Right ventricle myocardium inferior (tissue), 1 donor: ENCODE results near the gene CCNG1. TPM values are rescaled to one million over a fixed set of nuclear protein-coding genes. Genes with fewer than 3 reads are reported as not detected.
"Not testable (repeated sequence)": the region's sequence is repeated elsewhere in the genome, so short reads cannot be mapped to it uniquely, and the experiment has no call there.

Experiments used
- ATAC-seq: fragments of 200-7000 bp; cut with Tn5 transposase; one replicate; pipeline ENCODE4 v1.9.1; 2020; ENCODE audit warnings: mild to moderate bottlenecking, moderate library complexity
- DNase-seq: peaks from one replicate; pipeline ENCODE4 v3.0.0; 2021; ENCODE audit errors: missing footprints
- intact Hi-C: fragments of 100-400 bp; cut with DNase I; formaldehyde crosslinking; loops from one replicate; pipeline ENCODE4 v1.11.0; 2022
- long read RNA-seq: library from polyadenylated mRNA; unstranded; transcript quantifications from one replicate; pipeline ENCODE4 v2.0.0, GENCODE V29; 2021
- total RNA-seq: library from RNA; stranded (reverse); fragmentation: NEBNext Ultra II Directional; extraction: Animal tissue kit (Norgen Biotek cat#: 25700); gene quantifications from one replicate; pipeline ENCODE4 v1.2.1, GENCODE V29; 2021
- donor health status: DM: no; HTN: yes; CAD: no; lungs with severe emphysema.

The CCNG1 gene
- 94.2 TPM for total RNA-seq
- long read RNA-seq, transcript CCNG1-201 (7 exons, 2,458 nt) = major isoform, 72 of 112 reads
- long read RNA-seq, transcript CCNG1-202 (8 exons, 2,366 nt) = minor isoform, 33 of 112 reads
- long read RNA-seq, partial matches to known transcripts = 3 of 112 reads
- long read RNA-seq, other reads (novel, unspliced or antisense) = 4 of 112 reads

DNA sequence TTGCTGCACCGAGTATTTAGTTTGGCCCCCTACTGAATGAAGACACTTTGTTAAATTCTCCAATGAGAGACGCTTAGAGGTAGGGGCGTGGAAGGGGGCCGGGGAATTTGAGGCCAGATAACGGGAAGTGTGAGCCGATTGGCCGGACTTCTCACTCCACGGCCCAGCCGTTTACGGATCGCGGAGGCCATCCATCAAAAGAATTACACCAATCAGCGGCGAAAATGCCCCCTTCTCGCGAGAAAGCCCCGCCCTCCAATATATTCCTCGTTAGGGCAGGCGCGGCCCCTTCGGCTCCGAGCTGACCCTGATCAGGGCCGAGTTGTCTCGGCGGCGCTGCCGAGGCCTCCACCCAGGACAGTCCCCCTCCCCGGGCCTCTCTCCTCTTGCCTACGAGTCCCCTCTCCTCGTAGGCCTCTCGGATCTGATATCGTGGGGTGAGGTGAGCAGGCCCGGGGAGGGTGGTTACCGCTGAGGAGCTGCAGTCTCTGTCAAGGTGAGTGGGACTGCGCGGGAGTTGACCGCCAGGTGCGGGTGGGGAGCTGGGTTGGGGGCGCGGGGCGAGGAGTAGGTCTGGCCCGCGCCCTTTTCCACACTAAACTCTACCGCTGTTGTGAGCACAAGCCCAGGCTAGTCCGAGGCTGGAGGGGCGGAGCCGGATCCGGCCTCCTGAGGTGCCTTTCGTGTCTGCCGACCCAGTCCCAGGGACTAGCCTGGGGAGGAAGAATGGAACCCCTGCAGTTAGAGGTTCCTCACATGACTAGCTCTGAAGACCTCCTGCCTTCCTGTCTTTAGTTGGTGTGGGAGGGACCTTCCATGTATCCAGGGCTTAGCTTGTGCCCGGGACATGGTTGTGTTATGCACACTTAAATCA is at the start of gene CCNG1:
Gene CCNG1 (plus strand): TSS at position 287 of the 874 bp plus-strand sequence. CDS start 1,662 bp downstream, outside the sequence.
- intact Hi-C loops = loop anchor here (2.0 kb wide), 2 partner anchors 21 to 65 kb away; no protein-coding TSS in a partner anchor
- DNase-seq = peak; percentile 96
- ATAC-seq = peak; percentile 98

DNA sequence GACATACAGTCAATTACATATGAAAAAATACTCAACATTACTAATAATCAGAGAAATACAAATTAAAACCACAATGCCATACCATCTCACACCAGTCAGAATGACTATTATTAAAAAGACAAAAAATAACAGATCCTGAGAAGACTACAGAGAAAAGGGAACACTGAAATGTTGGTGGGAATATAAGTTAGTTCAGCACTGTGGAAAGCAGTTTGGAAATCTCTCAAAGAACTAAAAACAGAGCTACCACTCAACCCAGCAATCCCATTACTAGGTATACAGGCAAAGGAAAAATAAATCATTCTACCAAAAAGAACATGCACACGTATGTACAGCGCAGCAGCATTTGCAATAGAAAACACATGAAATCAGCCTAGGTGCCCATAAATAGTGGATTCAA is 41.6 kb upstream of the CCNG1 start:
- intact Hi-C loops = no loop called here
- no peak for DNase-seq
- no peak for ATAC-seq

- DNase-seq, ATAC-seq, intact Hi-C loops: not testable (repeated sequence)
Measured at GRCh38 chr5:163396818-163397340, 40.5 kb upstream of the CCNG1 start.

GRCh38 chr5:163397354-163397753 is 40.0 kb upstream of the CCNG1 start:
- DNase-seq (no peak), ATAC-seq (no peak)
- intact Hi-C loops = no loop called here

DNA sequence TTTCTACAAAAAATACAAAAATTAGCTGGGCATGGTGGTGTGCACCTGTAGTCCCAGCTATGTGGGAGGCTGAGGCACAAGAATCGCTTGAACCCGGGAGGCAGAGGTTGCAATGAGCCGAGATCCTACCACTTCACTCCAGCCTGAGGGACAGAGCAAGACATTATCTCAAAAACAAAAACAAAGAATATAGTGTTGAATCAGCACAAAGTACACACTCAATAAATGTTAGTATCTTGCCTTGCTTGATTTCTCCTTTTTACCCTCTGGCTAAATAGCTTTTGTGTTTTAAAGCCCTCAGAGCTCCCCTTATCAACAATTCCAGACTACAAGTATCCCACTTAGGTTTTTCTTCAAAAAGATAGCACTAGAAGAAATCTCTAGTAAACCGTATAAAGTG is 37.5 kb upstream of the CCNG1 start:
- DNase-seq = no peak
- ATAC-seq = no peak
- intact Hi-C loops = no loop called here

GRCh38 chr5:163401271-163401670 is 36.1 kb upstream of the CCNG1 start:
- no peak for ATAC-seq

DNA sequence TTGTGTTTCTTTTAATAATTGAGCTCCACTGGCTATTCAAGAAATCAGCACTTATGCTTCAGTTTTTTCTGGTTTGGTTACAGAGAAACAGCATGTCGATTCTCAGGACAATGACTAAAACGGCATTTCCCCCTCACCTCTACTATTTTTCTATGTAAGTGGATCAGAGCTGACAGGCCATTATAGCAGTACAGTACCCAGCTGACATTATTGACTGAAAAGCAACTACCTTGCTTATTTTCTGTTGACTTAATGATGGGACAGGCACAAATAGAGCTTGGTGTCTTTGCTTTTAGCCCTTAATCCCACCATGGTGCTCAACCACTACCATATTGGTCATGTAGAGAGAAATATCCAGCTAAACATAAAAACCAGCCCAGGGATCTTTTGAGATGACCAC is 35.4 kb upstream of the CCNG1 start:
- no peak for DNase-seq
- intact Hi-C loops = no loop called here
- ATAC-seq = no peak

More at GRCh38 chr5:163401271-163401670, 36.1 kb upstream of the CCNG1 start:
- intact Hi-C loops = no loop called here
- no peak for DNase-seq

GRCh38 chr5:163404364-163405173 is 32.8 kb upstream of the CCNG1 start:
- ATAC-seq = no peak
- intact Hi-C loops = no loop called here
- no peak for DNase-seq

GRCh38 chr5:163407034-163407655 is 30.2 kb upstream of the CCNG1 start:
- no peak for DNase-seq
- intact Hi-C loops = no loop called here

GRCh38 chr5:163408311-163408923 is 29.0 kb upstream of the CCNG1 start:
- intact Hi-C loops = no loop called here
- ATAC-seq = peak; percentile 85
- no peak for DNase-seq

More at GRCh38 chr5:163407034-163407655, 30.2 kb upstream of the CCNG1 start:
- no peak for ATAC-seq

DNA sequence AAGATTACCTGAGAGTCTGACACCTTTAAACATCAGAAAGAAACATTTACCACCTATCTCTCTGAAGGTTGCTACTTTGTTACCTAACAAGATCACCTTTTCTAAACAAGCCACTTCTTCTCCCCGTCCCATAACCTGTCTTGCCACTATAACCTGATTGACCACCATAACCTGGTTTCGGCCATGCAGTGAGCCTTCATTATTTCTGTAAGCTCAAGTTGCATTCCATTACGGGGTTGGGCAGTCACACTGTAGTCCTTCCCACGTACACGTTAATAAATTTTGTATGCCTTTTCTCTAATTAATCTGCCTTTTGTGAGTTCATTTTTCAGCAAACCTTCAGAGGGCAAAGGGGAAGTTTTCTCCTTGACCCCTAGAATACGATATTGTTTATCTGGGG is 28.0 kb upstream of the CCNG1 start:
- no peak for DNase-seq
- intact Hi-C loops = no loop called here
- no peak for ATAC-seq

GRCh38 chr5:163410505-163410904 is 26.9 kb upstream of the CCNG1 start:
- no peak for ATAC-seq
- intact Hi-C loops = no loop called here
- no peak for DNase-seq

DNA sequence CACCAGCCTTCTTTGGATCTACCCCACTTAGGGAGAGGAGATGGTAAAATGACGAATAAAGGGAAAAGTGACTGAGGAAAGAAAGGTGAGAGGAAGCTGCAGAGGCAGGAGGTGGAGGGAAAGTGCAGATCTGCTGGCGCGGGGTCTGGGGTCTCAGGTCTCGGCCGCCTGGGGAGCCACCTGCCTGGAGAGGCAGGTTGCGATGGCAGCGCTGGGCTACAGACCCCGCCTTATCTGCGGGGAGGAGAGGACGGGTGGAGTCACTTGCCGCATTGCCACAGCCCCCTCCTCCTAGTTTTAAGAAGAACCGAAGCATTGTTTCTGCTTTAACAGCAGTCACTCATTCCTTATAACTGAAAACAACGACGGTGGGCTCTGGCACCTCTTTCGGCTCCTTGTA is 21.7 kb upstream of the CCNG1 start:
- ATAC-seq, intact Hi-C loops, DNase-seq: not testable (repeated sequence)

DNA sequence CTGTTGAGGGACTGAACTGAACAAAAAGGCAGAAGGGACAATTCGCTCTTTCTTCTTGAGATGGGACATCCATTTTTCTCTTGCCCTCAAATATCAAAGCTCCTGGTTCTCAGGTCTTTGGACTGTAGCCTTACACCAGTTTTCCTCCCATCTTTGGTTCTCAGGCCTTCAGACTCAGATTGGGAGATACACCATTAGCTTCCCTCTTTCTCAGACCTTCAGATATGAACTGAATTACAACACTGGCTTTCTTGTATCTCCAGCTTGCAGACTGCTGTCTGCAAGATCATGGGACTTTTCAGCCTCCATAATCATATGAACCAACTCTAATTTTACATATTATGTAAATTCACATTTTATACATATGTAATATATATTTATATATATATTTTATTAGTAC is 12.6 kb upstream of the CCNG1 start:
- no peak for DNase-seq
- intact Hi-C loops = no loop called here

DNA sequence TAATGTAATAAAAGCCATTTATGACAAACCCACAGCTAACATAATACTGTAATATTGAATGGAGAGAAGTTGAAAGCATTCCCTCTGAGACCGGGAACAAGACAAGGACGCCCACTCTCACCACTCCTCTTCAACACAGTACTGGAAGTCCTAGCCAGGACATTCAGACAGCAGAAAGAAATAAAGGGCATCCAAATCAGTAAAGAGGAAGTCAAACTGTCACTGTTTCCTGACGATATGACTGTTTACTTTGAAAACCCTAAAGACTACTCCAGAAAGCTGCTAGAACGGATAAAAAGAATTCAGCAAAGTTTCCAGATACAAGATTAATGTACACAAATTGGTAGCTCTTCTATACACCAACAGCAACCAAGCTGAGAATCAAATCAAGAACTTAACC is 11.3 kb upstream of the CCNG1 start:
- intact Hi-C loops, ATAC-seq: not testable (repeated sequence)

More for the DNA sequence above, 12.6 kb upstream of the CCNG1 start:
- ATAC-seq = no peak

GRCh38 chr5:163432544-163432943 is 4.9 kb upstream of the CCNG1 start:
- intact Hi-C loops = no loop called here
- ATAC-seq (no peak), DNase-seq (no peak)

More for the DNA sequence above, 11.3 kb upstream of the CCNG1 start:
- not testable (repeated sequence) for DNase-seq

- intact Hi-C loops = no loop called here
- DNase-seq (no peak), ATAC-seq (no peak)
Measured at GRCh38 chr5:163433271-163433670, 4.1 kb upstream of the CCNG1 start.

DNA sequence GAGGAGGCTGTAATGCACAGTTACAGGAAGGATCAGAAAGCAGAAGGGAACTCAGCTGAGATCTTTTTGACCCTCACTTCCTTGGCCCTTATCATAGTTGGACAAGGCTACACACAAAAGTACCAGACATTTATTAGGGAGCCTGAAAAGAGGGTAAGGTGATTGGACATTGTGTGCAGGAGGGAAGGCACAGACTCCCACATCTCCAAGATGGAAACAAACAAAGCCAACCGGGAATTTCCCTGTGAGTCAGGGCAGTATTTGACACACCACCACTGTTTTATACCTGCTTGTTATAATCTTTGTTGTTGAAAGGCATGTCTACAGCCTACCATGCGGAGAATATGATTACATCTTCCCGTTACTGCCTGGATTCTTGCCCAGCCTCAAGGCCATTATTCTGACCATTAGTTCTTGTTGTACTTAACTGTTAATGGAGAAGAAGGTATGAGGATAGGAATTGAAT is 3.0 kb upstream of the CCNG1 start:
- ATAC-seq = no peak
- no peak for DNase-seq
- intact Hi-C loops = no loop called here
